IPS-18c (cell line): ENCODE data around the gene DNAJB8.

Experiments used
- H3K4me3 ChIP-seq: 2 replicates; pipeline ENCODE4 v1.7.0; 2013; ENCODE audit warnings: low read depth, mild to moderate bottlenecking, low read length, moderate library complexity; ENCODE audit not compliant: insufficient read depth
- H3K9me3 ChIP-seq: one replicate; pipeline ENCODE4 v1.6.1; 2013; ENCODE audit warnings: mild to moderate bottlenecking, low read length, moderate library complexity; ENCODE audit not compliant: control insufficient read depth, insufficient read depth

Gene DNAJB8

DNA sequence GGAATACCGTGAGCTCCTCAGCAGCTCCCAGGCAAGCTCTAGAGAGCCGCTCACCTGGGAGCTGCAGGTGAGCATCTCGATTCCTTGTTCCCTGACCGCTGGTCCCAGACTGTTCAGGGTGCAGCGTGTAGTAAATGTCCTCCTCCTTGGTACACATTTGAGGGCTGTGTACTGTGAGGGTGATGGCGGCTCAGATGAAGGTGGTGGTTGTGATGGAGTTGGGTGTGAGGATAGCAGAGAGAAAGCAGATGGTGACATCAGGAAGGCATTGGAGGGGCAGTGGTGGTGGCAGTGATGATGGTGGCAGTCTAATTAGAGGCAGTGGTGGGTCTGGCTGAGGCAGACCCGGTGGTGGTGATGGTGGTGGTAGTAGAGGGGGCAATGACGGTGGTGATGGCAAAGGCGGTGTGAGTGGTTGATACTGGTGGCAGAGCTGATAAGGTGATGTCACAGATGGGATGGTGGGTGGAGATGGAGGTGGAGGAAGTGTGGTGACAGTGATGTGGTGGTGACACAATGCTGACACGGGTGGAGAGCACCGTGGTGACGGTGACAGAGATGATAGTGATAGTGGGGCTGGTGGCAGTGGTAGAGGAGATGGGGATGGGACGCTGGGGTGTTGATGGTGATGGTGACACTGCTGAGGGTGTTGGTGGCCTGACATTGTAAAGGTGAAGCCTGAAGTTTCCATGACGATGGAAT lies at the start of gene DNAJB8:
DNAJB8 (minus strand) TSS at position 51 of the 702 bp plus-strand sequence. CDS start 3,645 bp downstream, outside the sequence.
- H3K4me3 ChIP-seq = no peak within 1 kb of the TSS
- no peaks in the 10 kb centered on the region for H3K9me3 ChIP-seq

GRCh38 chr3:128515967-128516366 lies 49.3 kb upstream of the DNAJB8 start:
- Histone ChIP-seq H3K4me3 (no peak overlapping the region), H3K9me3 (peaks cover 2% of the 10 kb centered on the region)

DNA sequence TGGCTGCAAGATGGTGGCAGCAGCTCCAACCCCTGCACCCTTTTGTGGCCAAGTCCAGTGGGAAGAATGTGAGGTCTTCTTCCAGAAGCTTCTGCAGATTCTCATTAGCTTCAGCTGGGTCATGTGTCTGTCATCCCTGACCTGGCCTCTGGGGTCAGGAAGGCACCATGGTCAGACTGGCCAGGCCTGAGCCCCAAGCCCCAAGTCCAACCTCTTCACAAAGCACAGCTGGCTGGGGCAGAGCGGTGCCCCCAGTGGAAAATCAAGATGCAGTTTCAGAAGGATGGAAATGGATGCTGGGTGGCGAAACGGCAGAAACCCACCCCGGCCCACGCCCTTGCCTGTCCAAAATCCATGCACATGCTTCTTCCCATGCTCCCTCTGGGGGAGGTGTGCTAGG lies 42.2 kb upstream of the DNAJB8 start:
- Histone ChIP-seq H3K9me3 (no peaks in the 10 kb centered on the region), H3K4me3 (no peak overlapping the region)

DNA sequence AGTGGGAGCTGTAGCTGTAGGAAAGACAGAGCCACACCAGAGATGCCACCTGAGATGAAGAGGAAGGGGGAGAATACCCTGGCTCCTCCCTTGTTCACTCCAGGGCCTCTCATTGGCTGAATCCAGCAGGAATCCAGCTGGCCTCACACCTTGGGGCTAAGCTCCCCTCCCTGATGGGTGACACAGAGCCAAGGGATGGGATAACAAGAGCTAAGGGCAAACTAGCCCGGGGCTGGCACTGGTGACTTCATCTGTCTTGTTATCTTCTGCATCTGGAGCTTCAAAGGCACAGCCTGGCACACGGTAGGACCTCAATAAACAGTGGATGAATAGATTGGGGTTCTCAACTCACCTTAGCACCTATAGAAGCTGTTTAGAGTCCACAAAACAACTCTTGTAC lies 40.1 kb upstream of the DNAJB8 start:
- no peak overlapping the region for H3K4me3 ChIP-seq
- H3K9me3 ChIP-seq = no peaks in the 10 kb centered on the region

GRCh38 chr3:128505771-128506170 lies 39.1 kb upstream of the DNAJB8 start:
- Histone ChIP-seq H3K9me3 (no peaks in the 10 kb centered on the region), H3K4me3 (no peak overlapping the region)

- H3K9me3 ChIP-seq = no peaks in the 10 kb centered on the region
- no peak overlapping the region for H3K4me3 ChIP-seq
Measured at GRCh38 chr3:128504963-128505730, 38.5 kb upstream of the DNAJB8 start.

DNA sequence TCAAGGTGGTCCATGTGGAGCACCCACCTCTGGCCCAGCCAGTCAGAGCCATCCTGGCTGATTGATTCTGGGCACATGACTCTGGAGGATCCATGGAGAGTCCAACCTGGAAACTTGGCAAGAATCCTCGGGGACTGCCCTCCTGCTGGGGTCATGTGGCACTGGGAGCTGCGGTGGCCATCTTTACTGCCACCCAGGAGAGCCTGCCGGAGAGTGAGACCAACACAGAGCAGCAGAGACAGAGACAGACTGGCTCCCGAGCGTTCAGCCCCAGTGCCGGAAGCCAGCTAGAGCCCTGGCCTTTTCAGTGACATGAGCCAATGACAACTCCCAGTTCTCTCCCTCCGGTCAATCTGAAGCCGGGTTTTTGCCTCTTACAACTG lies 37.8 kb upstream of the DNAJB8 start:
- Histone ChIP-seq H3K9me3 (no peaks in the 10 kb centered on the region), H3K4me3 (no peak overlapping the region)

GRCh38 chr3:128503751-128504532 lies 37.3 kb upstream of the DNAJB8 start:
- H3K9me3 ChIP-seq = no peaks in the 10 kb centered on the region

GRCh38 chr3:128503164-128503651 lies 36.5 kb upstream of the DNAJB8 start:
- H3K9me3 ChIP-seq = no peaks in the 10 kb centered on the region
- H3K4me3 ChIP-seq = no peak overlapping the region

More at GRCh38 chr3:128503751-128504532, 37.3 kb upstream of the DNAJB8 start:
- H3K4me3 ChIP-seq = no peak overlapping the region

DNA sequence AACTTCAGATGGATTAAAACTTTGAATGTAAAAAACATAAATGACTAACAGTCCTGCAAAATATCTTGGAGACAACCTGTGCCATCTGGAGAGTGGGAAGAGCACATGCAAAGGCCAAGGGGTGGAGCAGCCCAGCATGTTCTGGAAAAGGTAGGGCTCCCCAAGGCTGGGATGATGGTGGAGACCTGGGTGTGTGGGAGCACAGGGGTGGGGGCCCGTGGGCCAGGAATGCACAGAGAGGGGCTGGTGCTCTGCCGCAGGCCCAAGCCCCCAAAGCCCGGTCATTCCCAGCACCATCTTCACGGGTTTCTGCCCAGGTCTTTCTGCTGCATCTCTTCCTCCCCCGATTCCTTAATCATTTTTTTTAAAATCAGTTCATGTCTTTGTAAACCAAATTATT lies 36.0 kb upstream of the DNAJB8 start:
- H3K4me3 ChIP-seq = no peak overlapping the region
- no peaks in the 10 kb centered on the region for H3K9me3 ChIP-seq

GRCh38 chr3:128501431-128501830 lies 34.7 kb upstream of the DNAJB8 start:
- Histone ChIP-seq H3K9me3 (no peaks in the 10 kb centered on the region), H3K4me3 (no peak overlapping the region)

DNA sequence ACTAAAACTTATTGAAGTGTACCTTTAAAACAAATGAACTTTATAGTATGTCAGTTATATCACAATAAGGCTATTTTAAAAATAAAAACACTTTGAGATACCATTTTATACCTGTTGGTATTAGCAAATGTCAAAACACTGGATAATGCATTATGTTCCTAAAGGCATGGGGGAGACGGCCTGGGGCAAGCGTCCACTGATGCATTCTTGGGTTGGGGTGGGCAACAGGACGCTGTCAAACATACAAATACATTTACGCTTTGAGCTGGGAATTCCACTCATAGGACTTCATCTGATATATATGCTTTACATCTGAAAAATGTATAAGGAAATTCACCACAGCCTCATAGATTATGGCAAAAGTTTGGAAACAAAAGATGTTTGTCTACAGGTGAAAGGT lies 33.9 kb upstream of the DNAJB8 start:
- no peaks in the 10 kb centered on the region for H3K9me3 ChIP-seq
- no peak overlapping the region for H3K4me3 ChIP-seq

- no peak overlapping the region for H3K4me3 ChIP-seq
- no peaks in the 10 kb centered on the region for H3K9me3 ChIP-seq
Measured at GRCh38 chr3:128499724-128500275, 33.1 kb upstream of the DNAJB8 start.

GRCh38 chr3:128498901-128499530 lies 32.3 kb upstream of the DNAJB8 start:
- no peaks in the 10 kb centered on the region for H3K9me3 ChIP-seq
- peak overlapping the region; percentile 15; the same call in 1 of the 2 replicates for H3K4me3 ChIP-seq

DNA sequence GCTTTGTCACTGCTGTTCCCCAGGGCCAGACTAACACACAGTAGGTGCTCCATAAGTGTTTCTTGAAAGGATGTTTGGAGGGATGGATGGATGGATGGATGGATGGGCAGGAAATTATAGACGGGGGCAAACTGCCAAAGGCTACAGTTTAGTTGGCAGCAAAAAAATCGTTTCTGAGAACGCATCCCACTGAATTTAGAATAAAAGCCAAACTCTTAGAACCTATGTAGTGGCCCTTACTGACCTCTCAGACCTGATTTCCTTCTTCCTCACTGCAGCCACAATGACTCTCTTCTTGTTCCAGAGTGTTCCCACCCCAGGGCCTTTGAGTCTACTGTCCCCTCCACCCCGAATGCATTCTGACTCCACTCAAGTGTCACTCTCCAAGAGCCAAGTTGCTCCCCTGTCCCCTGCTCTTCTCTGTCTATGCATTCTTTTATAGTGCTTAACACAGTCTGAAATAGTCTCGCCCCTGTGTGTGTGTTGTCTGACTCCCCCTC lies 31.5 kb upstream of the DNAJB8 start:
- Histone ChIP-seq H3K9me3 (no peaks in the 10 kb centered on the region), H3K4me3 (no peak overlapping the region)

DNA sequence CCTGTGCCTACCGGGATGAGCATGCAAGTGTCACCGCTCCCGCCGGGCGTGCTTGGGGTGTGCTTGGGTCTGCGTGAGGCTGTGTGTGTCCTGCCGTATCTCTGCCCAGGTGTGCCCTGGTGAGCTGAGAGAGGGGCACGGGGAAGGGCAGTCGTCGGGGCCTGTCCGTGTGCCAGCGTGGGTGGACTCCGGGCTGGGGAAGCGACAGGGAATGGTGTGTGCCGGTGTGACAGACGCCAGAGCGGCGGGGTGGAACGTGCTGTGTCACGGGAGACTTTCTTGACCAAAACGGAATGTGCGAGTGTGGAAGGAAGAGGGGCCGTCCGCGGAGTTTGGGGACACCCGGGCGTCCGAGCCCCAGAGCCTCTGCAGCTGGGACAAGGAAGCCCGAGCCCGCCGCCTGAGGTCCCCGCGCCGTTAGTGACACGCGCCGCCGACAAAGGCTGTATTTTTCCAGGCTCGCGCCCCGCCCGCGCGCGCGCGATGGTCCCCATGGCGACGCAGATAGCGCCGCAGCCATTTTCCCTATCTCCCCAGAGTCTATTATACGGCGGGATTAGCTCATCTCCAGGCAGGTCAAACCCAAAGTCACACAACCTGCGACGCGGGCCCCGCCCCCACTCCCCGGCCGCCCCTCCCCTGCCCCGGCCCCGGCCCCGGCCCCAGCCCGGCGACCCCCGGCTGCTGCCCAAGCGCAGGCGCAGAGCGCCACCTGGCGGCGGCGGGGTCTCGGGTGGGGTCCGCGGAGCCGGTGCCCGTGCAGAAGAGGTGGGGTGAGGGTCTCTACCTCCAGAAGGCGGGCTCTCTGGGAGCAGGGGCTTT lies 30.8 kb upstream of the DNAJB8 start:
- Histone ChIP-seq H3K9me3 (no peaks in the 10 kb centered on the region), H3K4me3 (peak overlapping the region; percentile 50)
